GM18873 (cell line): Measurements from ENCODE around the gene VARS1.

Experiments used
- ATAC-seq: cut with Tn5 transposase; IDR thresholded peaks from one replicate; pipeline ENCODE4 v1.9.1; 2021; ENCODE audit warnings: mild to moderate bottlenecking, moderate library complexity, moderate number of reproducible peaks; ENCODE audit not compliant: unreplicated experiment, low FRiP score

VARS1 gene

DNA sequence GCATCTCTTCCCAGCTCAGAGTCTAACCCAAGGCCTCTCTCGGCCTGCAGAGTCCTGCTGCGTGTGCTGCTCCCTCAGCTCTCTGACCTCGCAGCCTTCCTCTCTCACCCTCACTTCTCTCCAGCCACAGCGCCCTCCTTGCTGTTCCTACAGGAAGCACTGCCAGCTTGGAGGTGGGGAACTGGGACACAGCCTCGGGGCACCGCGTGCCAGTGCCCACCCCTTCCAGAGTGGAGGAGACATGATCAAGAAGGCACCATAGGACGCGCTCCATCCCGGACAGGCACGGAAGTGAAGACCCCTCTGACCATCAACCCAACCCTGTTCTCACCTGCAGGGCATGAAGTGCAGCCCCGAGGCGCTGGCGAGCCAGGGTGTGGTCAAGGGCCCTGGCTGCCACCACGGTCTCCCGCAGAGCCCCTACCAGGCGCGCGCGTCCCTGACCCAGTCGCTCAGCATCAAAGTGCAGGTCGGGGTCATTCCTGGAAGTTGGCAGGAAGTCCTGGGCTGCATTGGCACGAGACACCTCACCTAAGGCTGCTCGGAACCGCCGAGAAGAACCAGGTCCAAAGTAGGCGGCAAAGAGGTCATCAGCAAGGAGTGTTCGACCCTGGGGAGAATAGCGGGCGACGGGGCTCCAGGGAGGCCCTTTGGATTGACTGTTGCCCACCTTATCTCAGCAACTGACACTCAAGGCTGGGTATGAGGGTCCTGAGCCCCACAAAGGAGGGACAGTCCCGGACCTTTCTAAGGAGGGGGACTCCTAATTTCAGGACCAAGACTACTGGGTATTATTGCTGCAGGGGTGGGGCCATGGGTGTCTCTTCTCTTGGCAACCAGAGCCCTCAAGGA, 19.7 kb downstream of the VARS1 start:
- no peak for ATAC-seq

DNA sequence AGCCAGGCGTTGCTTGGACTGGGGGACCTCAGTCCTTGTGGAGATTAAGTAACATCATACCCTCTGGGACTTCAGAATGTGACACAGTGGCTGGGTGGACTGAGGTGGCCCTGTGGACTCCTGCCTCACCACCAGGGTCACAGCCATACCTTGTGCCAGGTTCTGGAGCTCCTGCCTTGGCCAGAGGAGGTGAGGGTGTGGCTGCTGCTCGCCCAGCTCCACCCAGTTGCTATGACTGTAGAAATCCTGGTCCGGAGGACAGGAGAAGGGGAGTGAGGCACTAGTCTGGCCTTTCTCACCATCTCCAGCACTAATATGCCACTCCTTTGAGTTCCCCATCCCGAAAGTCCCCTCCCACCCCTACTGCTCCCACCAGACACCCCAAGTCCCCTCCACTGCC, 20.4 kb downstream of the VARS1 start:
- no peak for ATAC-seq

- no peak for ATAC-seq
Observed at GRCh38 chr6:31771992-31772358, 23.6 kb downstream of the VARS1 start.

GRCh38 chr6:31770860-31771259, 24.7 kb downstream of the VARS1 start:
- ATAC-seq = no peak

DNA sequence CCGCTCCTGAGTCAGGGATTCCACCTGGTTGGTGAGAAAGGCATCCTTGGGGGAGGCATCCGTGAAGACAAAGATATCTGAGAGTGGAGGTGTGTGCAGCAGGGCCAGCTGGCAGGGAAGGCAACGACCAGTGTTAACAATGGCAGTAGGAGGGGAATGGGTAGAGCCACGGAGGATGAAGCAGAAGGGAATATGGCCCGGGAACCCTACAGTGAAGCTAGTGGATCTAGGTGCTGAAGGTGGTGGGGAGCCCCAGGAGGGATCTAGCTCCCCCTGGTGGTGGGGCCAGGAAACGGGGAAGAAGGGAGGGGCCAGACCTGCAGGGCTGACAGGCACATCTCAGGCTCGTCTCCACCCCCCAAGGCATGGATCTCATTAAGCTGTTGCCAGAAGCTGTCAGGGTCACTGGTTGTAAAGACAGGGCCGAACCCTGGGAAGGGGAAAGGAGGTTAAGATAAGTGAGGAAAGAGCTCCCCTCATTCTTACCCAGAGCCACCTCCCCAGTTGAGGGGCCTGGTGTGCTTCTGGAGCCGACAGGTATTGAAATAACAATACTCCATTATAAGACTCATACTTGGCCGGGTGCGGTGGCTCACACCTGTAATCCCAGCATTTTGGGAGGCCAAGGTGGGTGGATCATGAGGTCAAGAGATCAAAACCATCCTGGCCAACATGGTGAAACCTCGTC, 25.7 kb downstream of the VARS1 start:
- ATAC-seq = no peak

DNA sequence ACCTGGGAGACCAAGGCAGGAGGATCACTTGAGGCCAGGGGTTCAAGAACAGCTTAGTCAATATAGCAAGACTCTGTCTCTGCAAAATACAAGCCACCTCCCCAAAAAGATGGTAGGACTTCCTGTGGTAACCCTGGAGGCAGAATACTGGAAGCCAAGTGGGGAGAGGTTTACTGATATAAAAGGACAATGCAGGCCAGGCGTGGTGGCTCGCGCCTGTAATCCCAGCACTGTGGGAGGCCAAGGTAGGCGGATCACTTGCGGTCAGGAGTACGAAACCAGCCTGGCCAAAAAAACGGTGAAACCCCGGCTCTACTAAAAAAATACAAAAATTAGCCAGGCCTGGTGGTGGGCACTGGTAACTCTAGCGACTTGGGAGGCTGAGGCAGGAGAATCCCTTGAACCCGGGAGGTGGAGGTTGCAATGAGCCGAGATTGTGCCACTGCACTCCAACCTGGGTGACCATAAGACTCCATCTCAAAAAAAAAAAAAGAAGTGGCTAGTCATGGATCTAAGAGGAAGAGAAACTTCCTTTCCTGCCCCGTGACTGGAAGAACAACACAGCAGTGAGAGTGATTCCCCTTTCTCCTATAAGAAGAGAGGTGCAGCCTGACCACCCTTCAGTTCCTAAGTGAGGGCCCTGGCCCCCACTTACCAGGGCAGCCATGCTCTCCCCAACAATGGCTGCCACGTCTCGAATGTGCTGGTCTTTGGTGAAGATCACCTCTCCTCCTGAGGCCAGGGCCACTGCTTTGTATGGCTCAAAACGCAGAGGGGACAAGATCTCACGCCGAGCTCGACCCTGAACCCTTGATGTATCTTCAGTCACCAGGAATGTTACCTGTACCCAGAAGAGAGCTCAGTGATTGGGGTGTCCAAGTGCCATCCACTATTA, 26.9 kb downstream of the VARS1 start:
- no peak for ATAC-seq

DNA sequence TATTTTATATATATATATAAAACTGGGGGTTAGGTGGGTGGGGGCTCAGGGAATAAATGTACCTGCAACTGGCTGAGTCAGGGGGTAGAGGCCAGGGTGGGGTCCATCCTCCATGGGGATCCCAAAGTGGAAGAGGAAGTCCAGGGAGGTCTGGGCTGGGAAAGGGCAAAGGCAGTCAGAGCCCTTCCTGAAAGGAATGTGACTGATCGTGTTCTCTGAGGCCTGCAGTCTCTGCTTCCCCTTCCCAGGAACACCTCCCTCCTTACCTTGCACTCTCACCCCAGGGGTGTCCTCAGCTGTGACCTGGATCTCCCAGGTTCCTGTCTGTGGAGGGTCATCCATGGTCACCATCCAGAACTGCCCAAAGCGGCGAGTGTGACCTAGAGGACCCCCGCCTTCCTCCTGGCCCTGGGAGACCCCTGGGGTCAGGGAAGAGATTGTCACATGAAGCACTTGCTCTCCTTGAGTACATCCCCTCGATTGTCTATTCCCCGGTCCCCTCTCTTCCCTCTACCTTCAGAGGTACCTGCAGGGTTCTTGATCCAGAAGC, 28.4 kb downstream of the VARS1 start:
- ATAC-seq = no peak

DNA sequence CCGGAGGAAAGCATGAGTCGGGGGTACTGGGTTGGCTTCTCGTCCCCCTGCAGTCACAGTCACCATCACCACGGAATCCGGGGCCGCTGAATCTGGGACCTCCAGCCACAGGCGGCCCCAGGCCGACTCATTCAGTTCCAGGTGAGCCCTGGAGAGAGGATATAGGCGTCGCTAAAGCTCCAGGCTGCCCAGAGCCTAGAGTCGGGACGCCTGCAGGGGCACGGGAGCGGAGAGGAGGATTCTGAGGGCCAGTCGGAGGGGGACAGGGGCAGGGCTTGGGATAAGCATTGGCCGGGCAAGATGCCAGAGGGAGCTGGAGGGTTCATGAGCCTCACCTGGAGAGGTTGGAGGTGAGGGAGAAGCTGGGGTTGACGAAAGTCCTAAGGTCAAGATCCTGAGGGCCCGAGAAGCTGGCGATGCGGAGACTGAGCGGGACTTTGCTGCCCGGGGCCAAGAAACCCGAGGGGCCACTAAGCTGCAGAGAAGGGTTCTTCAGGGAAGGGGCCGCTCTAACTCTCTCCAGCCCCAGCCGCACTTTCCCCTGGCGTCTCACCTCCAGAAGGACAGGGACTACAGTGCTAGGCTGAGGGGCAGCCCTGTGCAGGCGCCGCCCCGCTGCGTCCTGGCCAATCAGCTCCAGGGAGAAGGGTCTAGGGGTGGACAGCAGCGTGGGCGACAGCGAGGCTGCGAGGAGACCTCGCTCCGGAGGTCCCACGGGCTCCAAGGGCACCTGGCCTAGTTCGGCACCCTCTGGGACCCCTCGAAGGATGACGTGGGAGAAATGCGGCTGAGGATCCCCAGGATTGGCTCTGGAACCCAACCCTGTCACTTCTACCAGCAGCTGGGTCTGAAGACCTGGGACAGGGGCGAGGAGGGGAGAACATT, 29.4 kb downstream of the VARS1 start:
- no peak for ATAC-seq

DNA sequence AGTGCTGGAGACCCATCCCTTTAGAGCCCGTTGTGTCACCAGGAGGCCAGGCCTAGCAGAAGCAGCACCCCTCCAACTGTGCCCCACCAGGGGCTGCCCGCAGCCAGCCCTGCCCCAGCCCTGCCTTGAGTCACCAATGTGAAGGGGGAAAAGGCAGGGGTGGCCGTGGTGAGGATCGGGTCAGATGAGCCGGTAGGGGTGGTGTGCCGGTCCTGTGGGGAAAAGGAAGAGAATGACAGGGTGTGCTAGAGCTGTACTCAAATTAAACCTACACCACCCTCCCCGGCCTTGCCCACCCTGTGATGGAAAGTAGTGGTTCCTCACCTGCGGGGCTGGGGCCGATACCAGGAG, 30.0 kb downstream of the VARS1 start:
- no peak for ATAC-seq

GRCh38 chr6:31764198-31764597, 31.4 kb downstream of the VARS1 start:
- ATAC-seq = no peak

DNA sequence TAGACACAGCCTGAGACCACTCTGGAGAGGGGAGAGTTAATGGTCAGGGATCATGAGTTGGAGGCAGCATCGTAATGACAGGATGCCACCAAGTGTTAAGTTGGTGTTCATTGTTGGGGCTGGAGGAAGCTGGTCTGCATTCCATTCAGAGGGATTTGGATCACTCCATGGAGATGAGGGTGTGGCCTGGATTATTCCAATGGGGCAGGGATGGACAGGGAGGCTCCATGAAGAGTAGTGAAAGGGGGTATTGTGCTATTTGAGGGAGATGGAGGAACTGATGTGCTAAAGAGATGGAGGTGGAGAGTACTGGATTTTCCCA, 32.0 kb downstream of the VARS1 start:
- no peak for ATAC-seq

GRCh38 chr6:31762878-31763618, 32.5 kb downstream of the VARS1 start:
- no peak for ATAC-seq

DNA sequence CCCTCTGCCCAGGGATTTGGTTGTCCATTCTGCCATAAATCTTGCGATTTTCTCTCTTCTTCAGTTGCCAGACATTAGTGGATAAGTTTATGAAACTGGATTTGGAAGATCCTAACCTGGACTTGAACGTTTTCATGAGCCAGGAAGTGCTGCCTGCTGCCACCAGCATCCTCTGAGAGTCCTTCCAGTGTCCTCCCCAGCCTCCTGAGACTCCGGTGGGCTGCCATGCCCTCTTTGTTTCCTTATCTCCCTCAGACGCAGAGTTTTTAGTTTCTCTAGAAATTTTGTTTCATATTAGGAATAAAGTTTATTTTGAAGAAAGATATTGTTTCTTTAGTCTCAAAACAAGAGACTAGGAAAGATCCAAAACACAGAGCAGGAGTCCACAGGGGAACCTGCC, 33.2 kb downstream of the VARS1 start, which contains the start of gene SAPCD1:
SAPCD1 (plus strand) TSS at position 301 of the 400 bp plus-strand sequence. CDS start 399 bp downstream, outside the sequence.
- ATAC-seq = no peak

DNA sequence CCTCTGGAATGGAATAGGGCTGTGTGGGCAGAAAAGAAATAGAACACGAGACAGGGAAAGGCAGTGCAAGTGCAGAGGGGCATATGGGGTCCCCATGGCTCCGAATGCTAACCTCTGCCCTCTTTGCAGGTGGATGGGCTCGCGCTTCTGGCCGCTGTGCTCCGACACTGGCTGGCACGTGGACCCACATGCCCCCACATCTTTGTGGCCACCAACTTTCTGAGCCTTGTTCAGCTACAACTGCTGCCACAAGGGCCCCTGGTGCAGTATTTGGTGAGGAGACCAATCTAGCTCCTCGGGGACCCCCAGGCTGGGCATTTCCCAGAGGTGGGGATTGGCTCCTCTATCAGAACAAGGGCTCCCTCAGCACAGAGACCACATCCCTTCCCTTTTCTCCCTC, 34.2 kb downstream of the VARS1 start:
- no peak for ATAC-seq

DNA sequence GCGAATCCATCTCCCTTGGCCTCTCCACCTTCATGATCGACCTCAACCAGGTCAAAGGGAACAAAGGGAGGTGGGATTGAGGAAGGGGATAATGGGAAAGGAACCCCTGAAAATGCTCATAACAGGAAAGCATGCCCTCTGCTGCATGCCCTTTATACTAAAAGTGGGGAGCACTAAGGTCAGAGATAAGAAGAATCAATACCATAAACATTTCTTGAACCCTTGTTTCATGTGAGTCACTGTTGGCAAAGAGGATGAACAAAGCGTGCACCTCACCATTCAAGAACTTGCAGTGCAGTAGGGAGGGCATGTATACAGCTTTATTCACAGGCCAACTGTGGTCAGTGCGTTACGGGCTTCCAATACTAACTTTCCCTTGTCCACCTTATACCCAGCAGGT, 34.8 kb downstream of the VARS1 start:
- ATAC-seq = no peak

DNA sequence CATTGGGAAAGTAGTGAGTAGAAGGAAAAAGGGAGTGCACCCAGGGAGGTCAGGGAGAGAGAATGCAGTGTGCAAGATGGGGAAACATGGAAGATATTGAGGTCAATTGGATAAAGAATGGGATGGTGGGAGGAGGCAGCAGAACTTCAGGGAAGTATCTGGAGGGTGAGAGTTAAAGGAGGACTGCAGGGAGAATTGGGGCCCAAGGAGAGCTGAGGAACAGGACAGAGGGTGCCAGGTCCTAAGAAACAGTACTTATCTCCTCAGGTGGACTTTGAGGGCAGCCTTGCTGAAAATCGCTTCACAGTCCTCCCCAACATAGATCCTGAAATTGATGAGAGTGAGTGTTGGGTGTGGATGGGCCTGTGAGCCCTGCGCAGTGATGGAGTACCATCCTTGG, 37.3 kb downstream of the VARS1 start:
- ATAC-seq = no peak

- ATAC-seq = no peak
Observed at GRCh38 chr6:31752739-31753319, 42.7 kb downstream of the VARS1 start.

- ATAC-seq = no peak
Observed at GRCh38 chr6:31750411-31751022, 45.0 kb downstream of the VARS1 start.
